MCF 10A (cell line): ENCODE measurements around the gene THADA. TPM values are rescaled to one million over a fixed set of nuclear protein-coding genes. Genes with fewer than 3 reads are reported as not detected.

Source experiments
- BruUV-seq: library from RNA; stranded (reverse); fragments of 400-500 nt; replicated peaks from 2 replicates; lab custom pipeline; 2021; lab: Mats Ljungman, UMichigan
- CTCF ChIA-PET: fragments of 300-600 bp; sonication (Branson Sonifier 250); formaldehyde crosslinking; extraction: SDS; loops from one replicate; lab custom pipeline; 2021; ENCODE audit warnings: antibody characterized with exemption, inconsistent platforms; lab: Yijun Ruan, JAX
- POLR2A ChIA-PET: fragments of 300-600, 350-650 bp; sonication (Branson Sonifier 250); formaldehyde crosslinking; extraction: SDS; loops from one replicate; lab custom pipeline; 2020; ENCODE audit warnings: antibody characterized with exemption, inconsistent platforms; lab: Yijun Ruan, JAX
- DNase-seq: peaks from one replicate; pipeline ENCODE4 v3.0.0-alpha.2; 2018; ENCODE audit not compliant: unreplicated experiment
- H3K27ac Mint-ChIP-seq: one replicate; pipeline ENCODE4 v1.8.0; 2022; ENCODE audit warnings: mild to moderate bottlenecking, low read depth, mixed read lengths; ENCODE audit not compliant: unreplicated experiment
- H3K27me3 Mint-ChIP-seq: one replicate; pipeline ENCODE4 v1.8.0; 2022; ENCODE audit warnings: mixed read lengths; ENCODE audit not compliant: insufficient read depth, unreplicated experiment
- H3K36me3 Mint-ChIP-seq: one replicate; pipeline ENCODE4 v1.8.0; 2022; ENCODE audit warnings: mild to moderate bottlenecking, moderate library complexity, mixed read lengths; ENCODE audit not compliant: insufficient read depth, unreplicated experiment
- H3K4me1 Mint-ChIP-seq: one replicate; pipeline ENCODE4 v1.8.0; 2022; ENCODE audit warnings: mixed read lengths; ENCODE audit not compliant: insufficient read depth, unreplicated experiment
- H3K4me3 Mint-ChIP-seq: one replicate; pipeline ENCODE4 v1.8.0; 2022; ENCODE audit warnings: mild to moderate bottlenecking, moderate library complexity, mixed read lengths; ENCODE audit not compliant: unreplicated experiment
- H3K9me3 Mint-ChIP-seq: one replicate; pipeline ENCODE4 v1.8.0; 2022; ENCODE audit warnings: mixed read lengths; ENCODE audit not compliant: unreplicated experiment
- intact Hi-C: fragments of 100-400 bp; cut with micrococcal nuclease; formaldehyde crosslinking; loops from 2 replicates; pipeline ENCODE4 v1.14.1; 2022
- total RNA-seq: library from RNA; stranded (reverse); gene quantifications from 2 replicates; pipeline ENCODE4 v1.2.3, GENCODE V29; 2022
- TF ChIP-seq, protein P1 (sequence below): fragments of 200-600 bp; IDR thresholded peaks from one replicate; pipeline ENCODE4 v1.8.0; 2022; ENCODE audit warnings: antibody characterized with exemption, mild to moderate bottlenecking; ENCODE audit not compliant: unreplicated experiment

THADA gene
- total RNA-seq, 1 experiment from 2014 or later = 49.8 TPM

DNA sequence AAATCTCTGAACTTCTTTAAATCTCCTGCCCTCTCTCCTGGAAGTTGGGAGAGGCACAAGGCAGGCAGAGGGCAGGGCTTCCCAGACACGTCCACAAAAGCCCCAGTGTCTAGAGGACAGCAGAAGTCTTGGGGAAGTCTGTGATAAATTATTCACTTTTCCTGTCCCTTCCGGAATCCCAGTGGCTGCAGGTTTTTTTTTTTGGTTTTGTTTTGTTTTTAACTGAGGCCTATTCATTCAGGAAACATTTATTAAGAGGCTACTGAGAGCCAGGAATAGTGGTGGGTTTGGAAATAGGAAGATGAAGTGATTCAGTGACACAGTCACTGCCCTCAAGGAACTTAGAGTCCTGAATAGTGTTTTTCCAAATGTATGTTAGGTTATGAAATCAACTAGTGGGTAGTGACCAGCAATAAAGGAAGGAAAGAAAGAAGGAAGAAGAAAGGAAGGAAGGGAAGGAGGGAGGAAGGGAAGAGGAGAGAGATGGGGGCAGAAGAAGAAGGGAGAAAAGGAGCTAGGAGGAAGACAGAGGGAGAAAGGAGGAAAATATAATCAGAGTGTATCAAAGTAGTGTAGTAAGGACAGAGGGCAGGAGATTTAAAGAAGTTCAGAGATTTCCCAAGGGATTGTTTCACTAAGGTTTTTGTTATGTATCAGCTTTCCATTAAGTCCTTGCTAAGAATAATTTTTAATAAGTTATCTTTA lies 270.6 kb downstream of the THADA start:
- H3K27me3 Mint-ChIP-seq = no peaks in the 10 kb centered on the region
- DNase-seq = no peak
- no TSS peak for BruUV-seq
- TF ChIP-seq, protein P1, sequence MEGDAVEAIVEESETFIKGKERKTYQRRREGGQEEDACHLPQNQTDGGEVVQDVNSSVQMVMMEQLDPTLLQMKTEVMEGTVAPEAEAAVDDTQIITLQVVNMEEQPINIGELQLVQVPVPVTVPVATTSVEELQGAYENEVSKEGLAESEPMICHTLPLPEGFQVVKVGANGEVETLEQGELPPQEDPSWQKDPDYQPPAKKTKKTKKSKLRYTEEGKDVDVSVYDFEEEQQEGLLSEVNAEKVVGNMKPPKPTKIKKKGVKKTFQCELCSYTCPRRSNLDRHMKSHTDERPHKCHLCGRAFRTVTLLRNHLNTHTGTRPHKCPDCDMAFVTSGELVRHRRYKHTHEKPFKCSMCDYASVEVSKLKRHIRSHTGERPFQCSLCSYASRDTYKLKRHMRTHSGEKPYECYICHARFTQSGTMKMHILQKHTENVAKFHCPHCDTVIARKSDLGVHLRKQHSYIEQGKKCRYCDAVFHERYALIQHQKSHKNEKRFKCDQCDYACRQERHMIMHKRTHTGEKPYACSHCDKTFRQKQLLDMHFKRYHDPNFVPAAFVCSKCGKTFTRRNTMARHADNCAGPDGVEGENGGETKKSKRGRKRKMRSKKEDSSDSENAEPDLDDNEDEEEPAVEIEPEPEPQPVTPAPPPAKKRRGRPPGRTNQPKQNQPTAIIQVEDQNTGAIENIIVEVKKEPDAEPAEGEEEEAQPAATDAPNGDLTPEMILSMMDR = no peak
- peaks cover 15% of the 10 kb centered on the region for H3K36me3 Mint-ChIP-seq
- H3K9me3 Mint-ChIP-seq = peaks cover 7% of the 10 kb centered on the region
- H3K27ac Mint-ChIP-seq = peak overlapping the region; percentile 33
- H3K4me1 Mint-ChIP-seq = peaks cover 6% of the 10 kb centered on the region
- intact Hi-C loops = no loop called here
- POLR2A ChIA-PET = no interaction called here
- CTCF ChIA-PET = no interaction called here
- H3K4me3 Mint-ChIP-seq = no peak overlapping the region

DNA sequence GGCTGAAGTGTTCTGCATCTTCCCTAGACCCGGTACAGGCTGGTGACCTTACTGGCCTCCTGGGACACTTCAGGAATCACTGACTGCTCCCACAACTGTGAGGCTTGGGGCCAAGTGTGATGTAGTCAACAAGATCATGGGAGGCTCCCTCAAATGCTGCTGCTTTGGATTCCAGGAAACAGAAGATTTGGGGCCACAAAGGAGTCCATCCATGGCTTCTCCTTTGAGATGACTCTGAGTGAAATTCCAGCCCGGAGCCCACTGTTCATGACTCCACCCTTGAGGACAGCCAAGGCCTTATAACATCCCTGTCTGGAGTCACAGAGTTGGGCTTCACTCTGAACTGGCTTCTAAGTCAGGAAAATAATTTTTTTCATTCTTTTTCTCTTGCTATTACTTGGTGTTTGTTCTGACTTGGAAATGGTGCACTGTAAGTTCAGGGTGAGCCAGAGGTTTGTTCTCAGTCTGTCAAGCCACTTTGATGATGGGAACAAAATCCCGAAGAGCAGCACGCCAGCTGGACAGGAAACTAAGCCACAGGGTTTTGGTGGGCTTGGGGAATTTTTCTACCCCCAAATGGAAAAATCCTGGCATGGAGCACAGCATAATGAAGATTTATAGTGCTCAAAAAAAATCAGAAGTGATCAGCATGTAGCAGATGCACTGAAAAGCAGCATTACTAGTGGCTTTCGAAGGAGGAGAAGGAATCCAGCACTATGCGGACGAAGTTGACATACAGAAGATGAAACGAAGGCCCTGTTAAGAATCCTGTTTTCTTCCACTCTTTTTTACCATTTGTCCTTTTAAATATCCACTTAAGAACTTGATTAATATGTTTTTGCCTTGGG lies 271.4 kb downstream of the THADA start:
- no peak overlapping the region for H3K27ac Mint-ChIP-seq
- intact Hi-C loops = no loop called here
- ChIA-PET POLR2A (no interaction called here), CTCF (no interaction called here)
- TF ChIP-seq, protein P1 = no peak
- no peak overlapping the region for H3K4me3 Mint-ChIP-seq
- BruUV-seq = no TSS peak
- peaks cover 6% of the 10 kb centered on the region for H3K4me1 Mint-ChIP-seq
- peaks cover 23% of the 10 kb centered on the region for H3K36me3 Mint-ChIP-seq
- no peak for DNase-seq
- no peaks in the 10 kb centered on the region for H3K27me3 Mint-ChIP-seq
- H3K9me3 Mint-ChIP-seq = peaks cover 7% of the 10 kb centered on the region

DNA sequence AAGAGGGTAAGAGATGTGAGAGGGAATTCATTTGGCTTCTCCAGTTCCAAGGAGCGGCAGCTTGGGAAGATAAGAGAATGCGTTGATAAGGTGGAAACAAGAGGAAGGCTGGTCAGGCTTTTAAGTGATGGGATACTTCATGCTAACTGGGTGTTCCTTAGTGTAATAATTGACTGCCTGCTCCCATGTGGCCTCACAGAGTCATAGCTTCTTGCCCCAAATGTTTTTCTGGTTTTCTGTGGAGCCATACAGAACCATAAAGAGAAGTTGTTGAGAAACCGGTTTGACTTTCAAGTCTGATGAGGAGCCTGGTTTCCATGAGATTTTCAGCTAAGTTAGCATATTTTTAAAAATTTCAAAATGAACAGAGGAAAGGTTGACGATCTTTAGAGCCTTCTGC lies 272.0 kb downstream of the THADA start:
- Mint-ChIP-seq H3K4me3 (no peak overlapping the region), H3K27ac (no peak overlapping the region), H3K36me3 (peaks cover 29% of the 10 kb centered on the region), H3K27me3 (no peaks in the 10 kb centered on the region), H3K4me1 (peaks cover 6% of the 10 kb centered on the region), H3K9me3 (peaks cover 7% of the 10 kb centered on the region)
- BruUV-seq = no TSS peak
- no peak for DNase-seq
- intact Hi-C loops = no loop called here
- POLR2A ChIA-PET = interaction anchor here (0.7 kb wide), 1 partner anchor 68 kb away, joined by 3 read pairs; no protein-coding TSS in a partner anchor
- TF ChIP-seq, protein P1 = no peak
- CTCF ChIA-PET = no interaction called here

DNA sequence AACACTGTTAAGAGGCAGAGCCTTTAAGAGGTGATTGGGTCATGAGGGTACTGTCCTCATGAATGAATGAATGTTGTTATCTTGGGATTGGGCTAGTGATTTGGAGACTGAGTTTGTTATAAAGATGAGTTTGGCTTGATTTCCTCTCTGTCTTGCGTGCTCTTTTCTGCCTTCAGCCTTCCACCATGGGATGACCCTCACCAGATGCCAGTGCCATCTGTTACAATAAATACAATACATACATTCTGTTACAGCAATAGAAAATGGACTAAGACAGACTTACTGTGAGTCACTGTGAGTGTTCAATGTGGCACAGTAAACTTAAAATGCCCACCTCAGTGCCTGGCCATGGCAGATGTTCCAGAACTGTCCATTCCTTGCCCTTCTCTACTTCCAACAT lies 274.4 kb downstream of the THADA start:
- no TSS peak for BruUV-seq
- Mint-ChIP-seq H3K9me3 (peaks cover 7% of the 10 kb centered on the region), H3K4me1 (peaks cover 6% of the 10 kb centered on the region), H3K27me3 (no peaks in the 10 kb centered on the region), H3K4me3 (no peak overlapping the region), H3K27ac (no peak overlapping the region), H3K36me3 (peaks cover 30% of the 10 kb centered on the region)
- TF ChIP-seq, protein P1 = no peak
- POLR2A ChIA-PET = no interaction called here
- CTCF ChIA-PET = no interaction called here
- DNase-seq = no peak
- intact Hi-C loops = no loop called here
